22Rv1 (cell line): ENCODE data around the gene CEND1.

Experiments
- ZFX ChIP-seq: fragments of 450-650 bp; IDR thresholded peaks from 2 replicates; pipeline ENCODE4 v1.6.1; 2017; ENCODE audit warnings: antibody characterized with exemption, borderline replicate concordance
- TF ChIP-seq, protein P1 (sequence below): fragments of 450-650 bp; IDR thresholded peaks from 2 replicates; pipeline ENCODE4 v1.5.1; 2017; ENCODE audit warnings: mild to moderate bottlenecking

DNA sequence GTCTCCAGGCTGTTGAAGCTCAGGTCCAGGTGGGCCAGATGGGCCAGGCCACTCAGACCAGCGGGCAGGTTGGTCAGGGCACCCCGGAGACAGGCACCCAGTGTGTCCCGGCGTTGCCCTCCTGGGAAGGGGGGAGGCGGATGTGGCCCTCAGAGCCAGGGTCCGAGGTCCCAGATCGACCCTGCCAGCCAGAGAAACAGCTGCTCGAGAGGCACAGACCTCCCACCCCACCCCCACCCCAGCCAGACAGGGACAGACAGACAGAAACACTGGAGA, 13.5 kb upstream of the CEND1 start:
- TF ChIP-seq, protein P1, sequence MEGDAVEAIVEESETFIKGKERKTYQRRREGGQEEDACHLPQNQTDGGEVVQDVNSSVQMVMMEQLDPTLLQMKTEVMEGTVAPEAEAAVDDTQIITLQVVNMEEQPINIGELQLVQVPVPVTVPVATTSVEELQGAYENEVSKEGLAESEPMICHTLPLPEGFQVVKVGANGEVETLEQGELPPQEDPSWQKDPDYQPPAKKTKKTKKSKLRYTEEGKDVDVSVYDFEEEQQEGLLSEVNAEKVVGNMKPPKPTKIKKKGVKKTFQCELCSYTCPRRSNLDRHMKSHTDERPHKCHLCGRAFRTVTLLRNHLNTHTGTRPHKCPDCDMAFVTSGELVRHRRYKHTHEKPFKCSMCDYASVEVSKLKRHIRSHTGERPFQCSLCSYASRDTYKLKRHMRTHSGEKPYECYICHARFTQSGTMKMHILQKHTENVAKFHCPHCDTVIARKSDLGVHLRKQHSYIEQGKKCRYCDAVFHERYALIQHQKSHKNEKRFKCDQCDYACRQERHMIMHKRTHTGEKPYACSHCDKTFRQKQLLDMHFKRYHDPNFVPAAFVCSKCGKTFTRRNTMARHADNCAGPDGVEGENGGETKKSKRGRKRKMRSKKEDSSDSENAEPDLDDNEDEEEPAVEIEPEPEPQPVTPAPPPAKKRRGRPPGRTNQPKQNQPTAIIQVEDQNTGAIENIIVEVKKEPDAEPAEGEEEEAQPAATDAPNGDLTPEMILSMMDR: no peak
- TF ChIP-seq ZFX: no peak
